ENCODE data around the gene CTIF. TPM values are rescaled to one million over a fixed set of nuclear protein-coding genes. Genes with fewer than 3 reads are reported as not detected.

The CTIF gene
- total RNA-seq, 2 experiments from 2014 or later: 6.3 to 6.9 TPM

DNA sequence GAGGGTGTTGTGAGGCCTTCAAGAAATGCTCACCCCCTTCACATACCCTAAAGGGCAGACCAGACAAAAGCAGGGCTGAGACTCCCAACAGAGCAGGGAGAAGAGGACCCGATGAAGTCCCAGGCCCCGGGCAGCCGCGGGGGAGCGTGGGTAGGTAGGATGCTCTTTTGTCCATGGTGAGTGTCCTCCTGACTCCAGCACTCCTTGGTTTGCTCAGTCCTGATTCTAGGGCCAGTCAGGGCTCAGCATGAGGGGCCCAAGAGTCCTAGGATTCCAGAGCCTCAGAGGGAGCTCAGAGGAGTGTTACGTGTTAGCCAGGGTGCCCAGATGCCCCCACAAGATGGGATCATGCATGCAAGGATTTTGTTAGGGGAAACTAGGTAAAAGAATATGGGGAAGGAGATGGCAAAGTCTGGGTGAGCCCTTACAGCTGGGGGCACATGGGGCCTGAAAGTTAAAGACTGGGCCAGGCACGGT lies 347.1 kb downstream of the CTIF start:
- ChIA-PET CTCF (interaction anchor here (0.7 kb wide), 1 partner anchor 103 kb away, joined by 3 read pairs; no protein-coding TSS in a partner anchor), POLR2A (no interaction called here)

DNA sequence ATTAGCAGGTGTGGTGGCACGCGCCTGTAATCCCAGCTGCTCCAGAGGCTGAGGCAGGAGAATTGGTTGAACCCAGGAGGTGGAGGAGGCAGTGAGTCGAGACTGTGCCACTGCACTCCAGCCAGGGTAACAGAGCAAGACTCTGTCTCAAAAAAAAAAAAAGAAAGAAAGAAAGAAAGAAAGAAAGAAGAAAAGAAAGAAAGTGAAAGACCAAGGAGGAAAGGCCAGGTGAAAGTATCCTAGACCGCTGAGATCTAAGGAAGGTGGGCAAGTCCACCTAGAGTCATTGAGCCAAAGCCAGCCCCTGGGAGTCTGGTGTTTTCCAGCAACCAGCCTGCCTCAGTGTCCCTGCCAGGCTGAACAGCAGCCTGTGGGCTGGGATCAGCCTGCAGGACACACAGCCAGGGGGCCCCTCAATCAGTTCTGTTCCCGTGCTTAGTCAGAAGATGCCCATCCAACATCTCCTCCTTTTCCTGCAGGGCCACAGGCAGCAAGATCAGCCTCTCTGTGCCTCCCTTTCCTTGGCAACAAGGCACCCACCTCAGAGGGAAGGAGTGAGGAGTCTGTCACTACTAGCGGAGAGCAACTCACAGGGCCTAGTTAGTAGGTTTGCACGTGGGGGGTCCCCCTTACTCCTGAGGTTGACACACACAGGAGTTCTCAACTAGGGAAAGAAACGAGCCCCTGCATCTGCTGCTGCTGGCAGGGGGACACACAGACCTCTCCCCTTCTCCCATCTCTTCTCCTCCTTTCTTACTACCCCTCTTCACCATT lies 347.9 kb downstream of the CTIF start:
- CTCF ChIA-PET: interaction anchor here (0.7 kb wide), 1 partner anchor 102 kb away, joined by 3 read pairs; no protein-coding TSS in a partner anchor

DNA sequence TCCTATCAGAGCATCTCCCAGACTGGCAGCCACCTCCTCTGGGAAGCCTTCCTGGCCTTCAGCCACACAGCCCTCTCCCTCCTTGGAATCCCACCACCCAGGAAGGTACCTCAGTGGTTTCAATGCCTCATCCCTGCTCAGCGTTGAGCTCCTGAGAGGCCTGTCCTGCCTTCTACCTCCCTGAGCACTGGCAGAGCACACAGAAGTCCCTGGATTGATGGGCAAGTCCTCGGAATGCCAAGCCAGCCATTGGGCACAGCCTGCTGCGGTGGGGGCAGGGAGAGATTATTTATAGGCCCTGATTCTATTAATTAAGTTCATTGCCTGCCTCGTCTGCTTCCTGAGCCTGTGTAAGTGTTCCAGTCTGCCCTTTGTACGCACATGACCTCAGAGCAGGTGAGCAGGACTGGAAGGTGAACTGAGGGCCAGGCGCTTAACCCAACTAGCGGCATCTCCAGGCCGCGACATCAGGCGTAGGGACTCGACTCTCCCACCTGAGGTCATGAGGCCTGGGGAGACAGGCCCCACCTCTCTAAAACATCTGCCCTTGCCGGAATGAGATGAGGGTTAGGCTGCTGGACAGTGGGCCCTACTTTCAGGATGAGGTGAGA lies 348.6 kb downstream of the CTIF start:
- ChIA-PET POLR2A (interaction anchor here (0.7 kb wide), 1 partner anchor 447 kb away, joined by 3 read pairs; no protein-coding TSS in a partner anchor), CTCF (no interaction called here)

More for the DNA sequence above, 347.9 kb downstream of the CTIF start:
- POLR2A ChIA-PET: interaction anchor here (0.7 kb wide), 1 partner anchor 448 kb away, joined by 3 read pairs; no protein-coding TSS in a partner anchor

DNA sequence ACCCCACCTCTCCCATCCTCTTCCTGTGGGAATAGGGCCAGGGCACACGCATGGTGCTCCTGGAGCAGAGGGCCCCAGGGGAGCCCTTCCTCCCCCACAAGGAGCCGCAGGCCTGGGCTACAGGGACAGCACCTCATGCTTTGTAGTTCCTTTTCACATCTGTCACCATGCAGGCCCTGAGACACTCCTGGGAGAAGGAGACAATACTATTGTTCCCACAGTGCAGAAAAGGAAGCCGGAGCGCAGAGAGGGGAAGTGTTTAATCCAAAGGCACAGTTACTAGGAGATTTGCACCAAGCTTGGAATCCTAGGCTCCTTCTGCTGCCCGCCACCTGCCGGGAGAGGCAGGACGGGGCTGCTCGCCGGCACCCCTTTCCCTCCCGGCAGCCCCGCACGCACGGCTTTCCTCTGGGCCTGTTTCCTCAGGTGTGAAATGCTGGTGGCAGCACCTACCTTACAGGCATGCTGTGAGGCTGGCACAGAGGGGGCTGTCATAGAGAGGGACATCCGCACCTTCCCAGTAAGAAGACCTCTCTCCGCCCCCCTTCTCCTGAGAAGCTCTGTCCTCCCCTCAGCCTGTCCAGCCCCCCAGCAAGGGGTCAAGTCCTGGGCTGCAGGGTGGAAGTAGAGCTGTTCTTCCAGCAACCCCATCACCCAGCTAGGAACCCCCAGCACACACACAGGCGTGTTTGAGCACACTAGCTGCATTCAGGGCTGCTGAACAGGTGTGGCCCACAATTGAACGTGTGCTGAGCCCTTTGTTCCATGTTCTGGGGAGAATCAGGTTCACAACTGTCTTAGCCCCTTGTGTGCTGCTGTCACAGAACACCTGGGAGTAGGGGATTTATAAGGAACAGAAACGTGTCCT lies 349.3 kb downstream of the CTIF start:
- CTCF ChIA-PET: no interaction called here
- POLR2A ChIA-PET: interaction anchor here (0.7 kb wide), 1 partner anchor 446 kb away, joined by 3 read pairs; no protein-coding TSS in a partner anchor

DNA sequence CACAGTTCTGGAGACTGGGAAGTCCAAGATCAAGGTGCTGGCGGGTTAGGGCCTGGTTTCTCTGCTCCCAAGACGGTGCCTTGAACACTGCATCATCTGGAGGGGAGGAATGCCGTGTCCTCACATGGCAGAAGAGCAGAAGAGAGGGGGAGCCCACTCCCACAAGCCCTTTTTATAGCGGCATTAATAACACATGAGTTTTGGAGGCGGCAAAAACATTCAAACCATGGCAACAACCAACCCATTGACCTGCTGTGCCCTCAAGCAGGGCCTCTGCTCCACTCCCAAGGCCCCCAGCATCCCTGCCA lies 349.9 kb downstream of the CTIF start:
- CTCF ChIA-PET: no interaction called here
- POLR2A ChIA-PET: no interaction called here

DNA sequence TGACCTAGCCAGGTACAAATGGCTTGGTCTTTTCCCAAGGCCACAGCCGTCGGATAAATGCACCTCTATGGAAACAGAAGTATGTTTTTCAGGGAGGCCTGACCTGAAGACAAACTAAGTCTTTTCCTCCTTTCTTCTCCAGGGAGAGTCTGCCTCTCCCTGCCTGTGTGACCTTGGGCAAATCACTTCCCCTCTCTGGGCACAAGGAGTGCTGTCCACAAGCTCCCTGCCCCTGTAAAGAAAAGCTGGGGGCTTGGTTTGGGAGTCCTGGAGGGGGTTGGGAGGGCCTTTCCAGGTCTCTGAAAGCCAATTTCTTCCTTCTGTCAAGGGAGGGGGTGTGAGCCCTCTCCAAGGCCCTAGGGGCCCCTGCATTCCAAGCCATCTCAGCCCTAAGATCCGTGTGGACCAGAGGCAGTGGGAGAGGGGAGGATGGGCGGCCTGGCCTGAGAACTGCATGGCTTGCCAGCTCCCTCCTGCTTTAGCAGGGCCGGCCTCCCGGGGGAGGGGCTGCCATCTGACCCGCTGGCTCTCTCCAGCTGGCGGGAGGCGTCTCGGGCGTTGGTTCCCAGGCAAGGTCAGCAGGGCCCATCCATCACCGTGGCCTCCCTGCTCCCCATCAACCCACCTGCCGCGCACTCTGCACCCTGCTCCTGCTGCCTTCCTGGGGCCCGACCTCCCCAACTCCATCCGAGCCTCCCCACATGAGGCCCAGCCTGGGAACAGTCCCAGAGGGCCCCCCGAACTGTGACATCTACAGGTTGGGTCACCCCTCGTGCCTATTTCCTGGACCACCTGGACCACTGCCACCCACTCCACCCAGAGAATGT lies 350.5 kb downstream of the CTIF start:
- ChIA-PET CTCF (no interaction called here), POLR2A (no interaction called here)

DNA sequence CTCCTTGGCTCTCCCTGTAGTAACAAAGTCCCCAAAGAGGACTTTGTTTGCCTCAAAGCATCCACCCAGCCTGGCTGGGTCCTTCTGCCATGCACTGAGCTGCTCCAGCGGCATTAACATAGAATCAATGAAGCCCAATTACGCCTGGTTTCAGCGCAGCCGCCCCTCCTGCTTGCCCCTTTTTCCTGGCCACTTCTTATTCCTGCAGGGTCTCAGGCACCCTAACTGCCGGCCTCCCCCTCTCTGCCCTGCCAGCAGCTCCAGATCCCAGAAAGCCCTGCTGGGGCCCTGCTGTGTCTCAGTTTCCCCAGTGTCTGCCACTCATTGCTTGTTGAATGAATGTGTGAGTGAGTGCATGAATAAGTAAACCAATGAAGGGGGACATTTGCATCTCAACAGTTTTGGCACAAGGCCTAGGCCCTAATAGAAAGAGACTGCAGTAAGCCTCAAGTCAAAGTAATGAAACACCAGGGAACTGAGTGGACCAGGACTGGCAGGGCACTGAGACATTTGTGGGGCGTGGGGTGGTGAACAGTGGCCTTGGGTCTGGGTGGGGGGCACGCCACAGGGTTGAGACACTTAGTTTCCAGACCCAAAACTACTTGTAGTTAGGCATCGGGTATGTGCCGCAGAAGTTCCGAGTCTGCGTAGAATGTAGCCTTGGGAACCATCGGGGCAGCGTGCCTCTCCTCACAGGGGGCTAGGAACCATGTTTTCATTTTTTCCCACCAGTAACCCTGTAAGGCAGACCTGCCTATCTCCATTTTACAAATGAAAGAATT lies 351.3 kb downstream of the CTIF start:
- ChIA-PET CTCF (no interaction called here), POLR2A (no interaction called here)

DNA sequence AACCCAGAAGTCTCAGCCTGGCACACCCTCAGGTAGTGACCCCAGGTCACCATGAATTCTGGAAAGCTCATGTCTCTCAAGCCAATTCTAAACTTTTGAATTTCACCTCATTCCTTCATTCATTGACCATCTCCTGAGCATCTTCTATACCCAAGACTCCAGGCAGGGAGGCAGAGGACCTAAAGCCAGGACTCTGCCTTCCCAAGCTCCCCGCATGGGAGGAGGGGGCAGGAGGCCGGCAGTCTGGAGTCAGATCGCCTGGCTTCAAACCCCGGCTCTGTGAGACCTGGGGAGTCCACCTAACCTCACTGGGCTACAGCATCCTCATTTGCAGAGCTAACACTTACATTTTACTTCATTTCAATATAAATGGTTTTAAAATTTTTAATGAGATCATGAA lies 352.9 kb downstream of the CTIF start:
- POLR2A ChIA-PET: no interaction called here
- CTCF ChIA-PET: no interaction called here

DNA sequence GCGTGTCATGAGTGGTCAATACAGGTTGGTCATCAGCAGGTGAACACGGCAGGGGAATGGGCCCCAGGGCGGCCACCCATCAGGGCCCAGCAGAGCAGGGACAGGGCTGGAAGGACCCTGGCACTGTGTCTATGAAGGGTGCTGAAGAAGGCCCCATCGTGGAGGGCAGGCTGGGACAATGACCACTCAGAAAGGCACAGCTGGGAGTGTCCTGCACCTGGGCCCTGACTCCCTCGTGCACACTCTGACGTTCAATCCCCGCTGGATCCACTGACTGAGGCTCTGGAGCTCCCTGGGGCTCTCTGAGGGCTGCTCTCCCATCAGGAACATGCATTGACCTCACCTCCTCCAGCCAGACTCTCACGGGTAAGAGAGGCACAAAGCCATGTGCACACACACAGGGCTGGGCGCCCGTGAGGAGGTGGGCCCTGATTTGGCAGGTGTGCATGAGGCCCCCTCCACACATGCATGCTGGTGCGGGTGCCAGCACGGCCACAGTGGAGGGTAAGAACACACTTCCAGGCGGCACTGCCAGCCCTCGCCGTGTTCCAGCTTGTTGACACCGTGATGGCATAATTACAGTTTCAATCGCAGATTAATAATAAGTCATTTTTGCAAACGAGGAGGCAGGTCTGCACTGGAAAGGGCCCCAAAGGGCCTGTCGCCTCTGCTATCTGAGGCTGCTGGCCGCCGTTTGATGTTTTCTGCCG lies 353.5 kb downstream of the CTIF start:
- POLR2A ChIA-PET: no interaction called here

DNA sequence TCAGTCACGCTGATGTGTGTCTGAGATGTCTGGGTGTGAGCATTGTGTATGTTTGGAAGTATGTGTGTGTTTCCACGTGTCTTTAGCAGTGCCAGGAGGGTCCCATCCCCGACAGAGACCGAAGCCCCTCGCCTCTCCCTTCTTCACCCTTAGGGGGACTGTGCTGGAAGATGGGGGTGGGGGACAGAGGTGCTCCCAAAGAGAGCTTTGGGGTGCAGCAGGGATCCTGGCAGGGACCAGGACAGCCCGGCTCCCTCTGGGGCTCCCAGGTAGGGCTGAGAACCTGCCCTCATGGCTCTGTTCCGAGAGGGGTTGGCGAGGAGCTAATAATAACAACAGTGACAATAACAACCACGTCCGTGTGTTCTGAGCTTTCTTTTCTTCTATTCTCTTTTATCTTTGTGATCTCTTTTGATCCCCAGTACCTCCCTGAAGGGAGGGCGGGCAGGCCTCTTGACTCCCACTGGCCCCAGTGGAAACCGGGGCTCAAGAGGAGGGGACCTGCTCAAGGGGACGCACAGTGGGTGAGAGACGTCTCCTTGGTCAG lies 354.3 kb downstream of the CTIF start:
- ChIA-PET CTCF (no interaction called here), POLR2A (no interaction called here)

More for the DNA sequence above, 353.5 kb downstream of the CTIF start:
- CTCF ChIA-PET: no interaction called here

DNA sequence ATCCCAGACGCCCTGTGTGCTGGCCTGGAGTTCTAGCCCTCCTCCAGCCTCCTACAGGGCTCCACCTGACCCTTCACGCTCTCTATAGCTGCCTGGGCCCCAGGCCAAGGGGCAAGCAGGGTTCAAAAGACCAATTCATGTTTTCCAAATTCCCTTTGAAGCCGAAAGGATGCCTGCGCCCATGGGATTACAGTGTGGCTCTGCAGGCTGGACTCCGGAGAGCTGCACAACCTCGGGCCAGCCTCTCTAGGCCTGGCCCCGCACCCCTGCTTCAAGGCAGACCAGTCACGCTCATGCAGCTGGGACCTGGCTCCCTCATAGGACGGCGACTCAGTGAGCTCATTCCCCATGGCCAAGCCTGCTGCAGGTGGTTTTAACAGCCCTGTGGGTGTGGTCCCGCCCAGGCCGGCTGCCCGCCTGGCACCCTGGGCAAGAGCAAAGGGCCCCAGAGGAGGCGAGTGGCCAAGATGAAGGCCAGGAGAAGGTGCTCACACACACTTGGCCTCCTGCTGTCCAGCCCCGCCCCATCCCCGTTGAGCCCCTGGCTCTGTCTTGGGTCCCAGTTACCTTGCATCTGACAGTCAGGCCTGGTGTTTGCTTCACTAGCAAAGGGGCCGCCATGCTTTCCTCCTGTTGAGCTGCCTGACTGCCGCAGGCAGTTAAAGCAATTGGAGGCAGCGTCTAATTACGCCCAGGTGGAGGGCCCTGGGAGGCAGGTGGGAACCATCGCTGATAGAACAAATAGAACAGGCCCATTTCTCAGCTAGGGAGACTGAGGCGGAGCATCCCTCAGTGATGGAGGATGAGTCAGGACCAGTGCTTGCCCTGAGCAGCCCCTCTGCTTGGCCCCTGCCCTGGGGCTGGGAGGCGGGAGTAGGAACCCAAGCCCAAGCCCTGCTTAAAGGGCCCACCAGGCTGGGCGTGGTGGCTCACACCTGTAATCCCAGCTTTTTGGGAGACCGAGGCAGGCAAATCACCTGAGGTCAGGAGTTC lies 355.1 kb downstream of the CTIF start:
- ChIA-PET POLR2A (no interaction called here), CTCF (no interaction called here)

DNA sequence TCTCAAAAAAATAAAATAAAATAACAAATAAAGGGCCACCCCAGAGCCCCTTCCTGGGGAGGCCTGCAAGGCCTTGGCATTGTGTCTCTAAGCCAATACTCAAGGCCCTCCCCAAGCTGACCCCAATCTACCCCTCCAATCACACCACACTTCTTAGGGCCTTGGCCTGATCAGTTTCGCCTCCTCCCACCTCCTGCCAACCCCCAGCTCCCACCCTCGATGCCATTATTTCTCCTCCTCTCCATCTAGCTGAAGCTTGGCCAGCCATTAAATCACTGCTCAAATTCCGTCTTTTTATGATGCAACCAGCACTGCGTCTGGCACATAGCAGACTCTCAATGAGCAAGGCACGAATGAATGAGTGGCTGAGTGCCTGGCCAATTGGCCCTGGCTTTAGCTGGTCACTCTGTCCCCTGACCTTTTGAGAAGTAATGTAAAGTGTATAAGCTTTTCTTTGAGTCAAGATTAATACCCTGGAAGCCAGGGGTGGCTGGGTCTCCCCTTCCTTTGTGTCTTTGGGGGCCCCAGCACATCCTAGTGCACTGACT lies 356.0 kb downstream of the CTIF start:
- CTCF ChIA-PET: no interaction called here
- POLR2A ChIA-PET: no interaction called here

DNA sequence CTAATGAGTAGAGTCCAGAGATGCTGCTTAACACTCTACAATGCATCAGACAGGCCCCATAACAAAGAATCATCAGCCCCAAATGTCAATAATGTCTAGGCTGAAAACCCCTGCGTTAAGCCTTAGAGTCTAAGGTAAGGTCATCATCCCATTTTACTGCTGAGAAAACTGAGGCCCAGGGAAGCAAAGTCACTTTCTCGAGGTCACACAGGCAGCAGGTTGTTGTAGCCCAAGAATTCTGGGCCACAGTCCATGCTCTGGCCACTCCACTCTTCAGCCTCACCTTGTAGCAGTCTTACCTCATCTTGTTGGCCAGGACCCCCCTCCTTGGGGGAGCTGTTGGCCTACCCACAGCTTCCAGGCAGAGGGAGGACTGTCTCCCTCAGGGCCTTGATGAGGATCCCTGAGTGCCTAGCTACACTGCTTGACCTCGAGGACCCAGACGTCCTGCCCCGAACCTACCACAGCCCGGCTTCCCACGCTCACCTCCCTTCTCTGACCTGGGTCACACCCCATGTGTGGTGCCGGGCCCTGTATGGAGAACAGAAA lies 357.6 kb downstream of the CTIF start:
- ChIA-PET POLR2A (no interaction called here), CTCF (no interaction called here)

DNA sequence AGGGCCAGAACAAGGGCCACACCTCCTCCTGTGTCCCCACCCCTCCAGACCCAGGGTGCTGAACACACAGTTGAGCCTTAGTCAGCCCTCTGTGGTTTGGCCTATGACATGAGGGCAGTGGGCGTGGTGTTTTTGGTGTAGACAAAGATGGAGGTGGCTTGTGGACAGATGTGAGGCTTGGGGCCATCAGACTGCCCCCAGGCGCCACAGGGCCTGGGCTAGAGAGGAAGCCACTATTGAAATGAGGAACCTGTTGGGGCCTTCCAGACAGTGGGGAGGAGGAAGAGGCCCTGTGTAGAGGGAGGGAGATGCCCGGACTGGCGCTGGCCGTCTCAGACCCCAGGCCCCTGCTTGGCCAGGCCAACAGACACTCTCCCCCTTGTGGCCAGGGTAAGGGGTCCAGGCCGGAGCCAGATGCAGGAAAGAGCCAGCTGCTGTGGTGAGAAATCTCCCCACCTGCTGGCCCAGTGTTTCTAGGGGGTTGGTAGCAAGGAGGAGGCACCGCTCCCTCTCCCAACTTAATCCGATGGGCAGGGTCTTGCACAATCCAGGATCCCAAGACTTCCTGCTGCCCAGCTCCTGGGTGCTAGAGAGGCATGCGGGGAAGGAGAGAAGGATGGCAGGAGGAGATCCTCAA lies 358.2 kb downstream of the CTIF start:
- ChIA-PET POLR2A (interaction anchor here (0.5 kb wide), 1 partner anchor 563 kb away, joined by 4 read pairs; no protein-coding TSS in a partner anchor), CTCF (no interaction called here)

DNA sequence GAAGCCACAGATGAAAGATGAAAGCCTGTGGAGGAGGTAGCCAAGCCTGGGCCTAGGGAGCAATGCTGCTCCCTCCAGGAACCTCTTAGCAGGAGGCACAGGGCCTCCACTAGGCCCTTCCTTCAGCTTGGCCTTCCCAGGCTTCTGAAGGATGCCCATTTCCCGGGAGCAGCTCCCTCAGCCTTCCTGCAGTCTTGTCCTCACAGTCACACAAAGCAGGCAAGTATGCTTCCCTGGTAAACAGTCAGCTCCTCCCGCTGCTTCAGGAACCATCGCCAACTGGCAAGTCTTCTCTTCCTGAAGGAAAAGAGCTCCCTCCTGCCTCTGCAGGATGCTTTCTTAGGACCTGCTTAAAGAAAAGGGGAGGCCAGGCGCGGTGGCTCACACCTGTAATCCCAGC lies 358.7 kb downstream of the CTIF start:
- POLR2A ChIA-PET: interaction anchor here (0.5 to 0.6 kb wide), 2 partner anchors 73 to 562 kb away, joined by 4 read pairs; no protein-coding TSS in a partner anchor
- CTCF ChIA-PET: no interaction called here

DNA sequence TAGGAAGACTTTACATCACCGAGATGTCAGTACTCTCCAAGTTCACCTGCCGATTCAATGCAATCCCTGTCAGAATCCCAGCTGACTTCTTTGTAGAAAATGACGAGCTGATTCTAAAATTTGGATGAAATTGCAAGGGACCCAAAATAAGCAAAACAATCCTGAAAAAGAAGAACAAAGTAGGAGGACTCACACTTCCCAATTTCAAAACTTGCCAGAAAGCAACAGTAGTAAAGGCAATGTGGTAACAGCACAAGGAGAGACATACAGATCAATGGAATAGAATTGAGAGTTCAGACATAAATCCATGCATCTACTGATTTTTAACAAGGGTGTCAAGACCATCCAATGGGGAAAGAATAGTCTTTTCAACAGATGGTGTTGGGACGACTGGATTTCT lies 359.7 kb downstream of the CTIF start:
- ChIA-PET POLR2A (no interaction called here), CTCF (no interaction called here)

Measured in activated CD8-positive, alpha-beta memory T cell treated with anti-CD3 and anti-CD28 coated beads for 36 hours (primary cell).